ENCODE measurements around the gene SUCNR1.
"Not testable (repeated sequence)": the region's sequence is repeated elsewhere in the genome, so short reads cannot be mapped to it uniquely, and the experiment has no call there.

GRCh38 chr3:151887450-151888211 is 14.2 kb downstream of the SUCNR1 start:
- TF ChIP-seq MAZ (IDR thresholded peaks at IDR 0.05; ENCODE audit: borderline replicate concordance, low read depth, low read length); CTCF (conservative IDR thresholded peaks at IDR 0.05; ENCODE audit: low read depth, low read length); BHLHE40 (IDR thresholded peaks at IDR 0.05; ENCODE audit: low read depth, low read length); MXI1 (IDR thresholded peaks at IDR 0.05; ENCODE audit: borderline replicate concordance, low read depth, low read length); MAFK (IDR thresholded peaks at IDR 0.05; ENCODE audit: low read depth, low read length); CEBPB (IDR thresholded peaks at IDR 0.05; ENCODE audit: low read depth, low read length); POLR2A (IDR thresholded peaks at IDR 0.05; ENCODE audit: low read depth, low read length); RAD21 (IDR thresholded peaks at IDR 0.05; ENCODE audit: low read length): not testable (repeated sequence)

All from IMR-90 (cell line).